ENCODE measurements around the gene ATG10.

ATG10 gene

GRCh38 chr5:82285206-82285605 is 313.4 kb downstream of the ATG10 start:
- TF ChIP-seq CTCF (IDR thresholded peaks at IDR 0.05; ENCODE audit: insufficient read depth, low read length, missing control alignments), result no peak
- ChIA-PET CTCF (no interaction called here), POLR2A (no interaction called here)
- no peak overlapping the region for H3K4me3 ChIP-seq (ENCODE audit: low read depth, low read length)
- no peak for DNase-seq (ENCODE audit: low read depth, low spot score)

DNA sequence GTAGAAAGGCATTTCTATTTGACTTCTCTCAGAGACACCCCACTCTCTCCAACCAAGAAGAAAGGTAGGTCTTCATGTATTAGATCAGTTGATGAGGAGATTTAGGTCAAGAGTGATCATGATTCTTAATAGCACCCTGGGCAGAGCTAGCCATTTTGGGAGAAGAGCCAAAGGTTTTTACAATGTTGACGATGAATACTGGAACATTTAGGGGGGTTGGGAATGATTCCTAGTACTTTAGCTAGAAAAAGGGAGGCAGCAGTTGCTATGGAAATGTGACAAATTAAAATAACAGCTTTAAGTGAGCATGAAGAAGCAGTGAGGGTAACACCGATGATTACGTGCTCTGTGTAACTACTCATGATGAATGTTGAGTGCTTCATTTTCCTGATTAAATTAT is 315.8 kb downstream of the ATG10 start:
- DNase-seq (ENCODE audit: low read depth, low spot score), result no peak
- CTCF ChIA-PET, result interaction anchor here (1.3 kb wide), 1 partner anchor 25 kb away, joined by 3 read pairs; no protein-coding TSS in a partner anchor
- POLR2A ChIA-PET, result no interaction called here
- no peak overlapping the region for H3K4me3 ChIP-seq (ENCODE audit: low read depth, low read length)
- no peak for TF ChIP-seq CTCF (IDR thresholded peaks at IDR 0.05; ENCODE audit: insufficient read depth, low read length, missing control alignments)

GRCh38 chr5:82290005-82290404 is 318.2 kb downstream of the ATG10 start:
- POLR2A ChIA-PET, result no interaction called here

DNA sequence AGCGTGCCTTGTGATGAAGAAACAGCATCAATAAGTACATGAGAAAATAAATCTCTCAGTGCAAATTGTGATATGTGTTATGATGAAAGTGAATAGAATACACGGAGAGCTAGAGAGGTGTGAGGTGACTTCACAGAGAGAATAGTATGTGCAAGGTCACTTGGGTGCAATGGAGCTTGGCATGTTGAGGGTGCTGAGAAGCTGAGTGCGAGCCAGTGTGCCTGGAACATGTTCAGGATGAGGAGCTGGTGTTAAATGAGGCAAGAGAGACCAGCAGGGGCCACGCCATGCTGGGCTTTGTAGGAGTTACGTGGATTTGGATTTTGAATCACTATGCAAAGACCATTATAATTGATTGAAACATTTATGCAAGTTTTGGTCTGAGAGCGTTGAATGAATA is 319.1 kb downstream of the ATG10 start:
- no peak for TF ChIP-seq CTCF (IDR thresholded peaks at IDR 0.05; ENCODE audit: insufficient read depth, low read length, missing control alignments)
- ChIA-PET POLR2A (no interaction called here), CTCF (no interaction called here)
- no peak for DNase-seq (ENCODE audit: low read depth, low spot score)
- no peak overlapping the region for H3K4me3 ChIP-seq (ENCODE audit: low read depth, low read length)

More at GRCh38 chr5:82290005-82290404, 318.2 kb downstream of the ATG10 start:
- TF ChIP-seq CTCF (IDR thresholded peaks at IDR 0.05; ENCODE audit: insufficient read depth, low read length, missing control alignments), result no peak
- H3K4me3 ChIP-seq (ENCODE audit: low read depth, low read length), result no peak overlapping the region
- no peak for DNase-seq (ENCODE audit: low read depth, low spot score)
- CTCF ChIA-PET, result no interaction called here

DNA sequence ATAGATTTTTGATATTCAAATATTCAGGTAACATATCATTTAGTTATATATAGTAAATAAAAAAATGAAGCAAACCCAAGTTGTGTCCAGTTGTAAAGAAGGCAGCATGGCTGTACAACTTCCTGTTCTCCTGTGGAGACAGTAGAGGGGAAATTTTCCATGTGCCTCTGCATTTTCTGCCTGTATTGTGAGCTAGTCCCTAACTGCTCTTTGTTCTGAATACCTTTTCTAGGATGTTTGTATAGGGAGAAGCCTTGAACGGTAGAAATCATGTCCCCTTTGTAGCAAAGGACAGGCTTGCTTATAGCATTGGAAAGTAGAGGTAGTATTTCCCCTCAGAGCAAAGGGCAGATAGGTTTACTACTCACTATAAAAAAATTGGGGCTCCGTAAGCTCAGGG is 319.6 kb downstream of the ATG10 start:
- no peak overlapping the region for H3K4me3 ChIP-seq (ENCODE audit: low read depth, low read length)
- ChIA-PET CTCF (no interaction called here), POLR2A (no interaction called here)
- no peak for DNase-seq (ENCODE audit: low read depth, low spot score)
- no peak for TF ChIP-seq CTCF (IDR thresholded peaks at IDR 0.05; ENCODE audit: insufficient read depth, low read length, missing control alignments)

- TF ChIP-seq CTCF (IDR thresholded peaks at IDR 0.05; ENCODE audit: insufficient read depth, low read length, missing control alignments), result no peak
- no peak for DNase-seq (ENCODE audit: low read depth, low spot score)
- POLR2A ChIA-PET, result interaction anchor here (1.0 kb wide), 1 partner anchor 16 kb away, joined by 3 read pairs; no protein-coding TSS in a partner anchor
- CTCF ChIA-PET, result interaction anchor here (0.8 to 1.9 kb wide), 3 partner anchors 11 to 15 kb away, joined by 3 to 4 read pairs (median 4); no protein-coding TSS in a partner anchor
- no peak overlapping the region for H3K4me3 ChIP-seq (ENCODE audit: low read depth, low read length)
Observed at GRCh38 chr5:82295144-82295543, 323.3 kb downstream of the ATG10 start.
